GM21526 (cell line): Measurements from ENCODE around the gene SLC1A1.
A peak's percentile ranks its signal among the peaks of the same experiment; 100 is the strongest.
"Not testable (repeated sequence)": the region's sequence is repeated elsewhere in the genome, so short reads cannot be mapped to it uniquely, and the experiment has no call there.

Source experiments
- ATAC-seq: cut with Tn5 transposase; IDR thresholded peaks from one replicate; pipeline ENCODE4 v1.9.1; 2021; ENCODE audit warnings: moderate library complexity; ENCODE audit not compliant: unreplicated experiment, low FRiP score

Gene SLC1A1

DNA sequence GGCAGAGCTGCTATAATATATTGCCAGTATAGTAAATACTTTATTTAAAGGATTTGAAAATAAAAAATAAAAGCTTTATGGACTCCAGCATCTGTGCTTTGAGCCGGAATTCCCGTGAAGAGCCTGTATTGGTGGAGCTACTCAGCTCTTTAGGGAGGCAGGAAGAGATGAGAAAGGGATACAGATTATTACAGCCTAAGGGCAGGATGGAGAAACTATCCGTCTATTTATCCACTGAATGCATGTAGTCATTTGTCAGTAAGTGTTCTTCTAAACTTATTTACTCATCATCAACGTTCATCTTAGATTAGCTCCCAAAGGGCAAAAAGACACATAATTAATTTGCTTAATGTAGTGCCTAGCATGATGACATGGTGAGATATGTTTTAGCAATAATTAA, 48.4 kb downstream of the SLC1A1 start:
- ATAC-seq: no peak

DNA sequence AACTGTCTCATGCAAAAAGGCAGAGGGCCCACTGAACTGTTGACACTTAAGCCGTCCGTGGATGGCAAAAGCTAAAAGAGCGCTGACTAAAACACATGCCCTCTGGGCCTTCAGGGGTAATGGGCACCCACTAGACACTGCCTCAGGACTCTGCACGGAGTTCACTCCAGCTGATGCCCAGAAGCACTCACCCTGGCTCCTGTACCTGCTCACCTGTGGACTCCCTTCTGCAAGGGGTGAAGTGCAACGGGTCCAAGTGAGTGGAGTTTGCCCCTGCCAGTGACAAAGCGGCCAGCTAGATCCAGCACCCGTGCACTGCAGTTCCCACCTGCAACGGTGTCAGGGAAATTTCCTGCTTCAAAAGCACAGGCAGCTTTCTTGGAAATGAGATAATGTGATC, 50.2 kb downstream of the SLC1A1 start:
- ATAC-seq: no peak

GRCh38 chr9:4541281-4541680, 51.0 kb downstream of the SLC1A1 start:
- no peak for ATAC-seq

DNA sequence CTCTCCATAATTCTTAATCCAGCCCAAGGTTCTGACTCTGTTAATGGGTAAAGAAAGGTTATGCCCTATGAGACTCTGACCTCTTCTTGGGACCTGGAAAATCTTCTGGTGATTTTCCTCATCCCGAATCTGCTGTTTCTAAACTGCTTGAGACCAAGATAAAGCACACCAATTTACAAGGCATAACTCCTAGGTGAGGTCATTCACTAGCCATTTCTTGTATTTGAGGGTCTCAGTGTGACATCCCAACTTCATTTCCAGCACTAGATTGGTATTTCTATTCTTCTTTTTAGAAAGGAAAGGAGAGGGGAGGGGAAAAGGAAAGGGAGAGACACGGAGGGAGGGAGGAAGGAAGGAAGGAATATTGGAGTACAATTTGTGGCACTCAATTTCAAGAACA, 51.6 kb downstream of the SLC1A1 start:
- no peak for ATAC-seq

GRCh38 chr9:4544714-4545113, 54.4 kb downstream of the SLC1A1 start:
- ATAC-seq: not testable (repeated sequence)

- no peak for ATAC-seq
Observed at GRCh38 chr9:4547016-4547415, 56.7 kb downstream of the SLC1A1 start.

DNA sequence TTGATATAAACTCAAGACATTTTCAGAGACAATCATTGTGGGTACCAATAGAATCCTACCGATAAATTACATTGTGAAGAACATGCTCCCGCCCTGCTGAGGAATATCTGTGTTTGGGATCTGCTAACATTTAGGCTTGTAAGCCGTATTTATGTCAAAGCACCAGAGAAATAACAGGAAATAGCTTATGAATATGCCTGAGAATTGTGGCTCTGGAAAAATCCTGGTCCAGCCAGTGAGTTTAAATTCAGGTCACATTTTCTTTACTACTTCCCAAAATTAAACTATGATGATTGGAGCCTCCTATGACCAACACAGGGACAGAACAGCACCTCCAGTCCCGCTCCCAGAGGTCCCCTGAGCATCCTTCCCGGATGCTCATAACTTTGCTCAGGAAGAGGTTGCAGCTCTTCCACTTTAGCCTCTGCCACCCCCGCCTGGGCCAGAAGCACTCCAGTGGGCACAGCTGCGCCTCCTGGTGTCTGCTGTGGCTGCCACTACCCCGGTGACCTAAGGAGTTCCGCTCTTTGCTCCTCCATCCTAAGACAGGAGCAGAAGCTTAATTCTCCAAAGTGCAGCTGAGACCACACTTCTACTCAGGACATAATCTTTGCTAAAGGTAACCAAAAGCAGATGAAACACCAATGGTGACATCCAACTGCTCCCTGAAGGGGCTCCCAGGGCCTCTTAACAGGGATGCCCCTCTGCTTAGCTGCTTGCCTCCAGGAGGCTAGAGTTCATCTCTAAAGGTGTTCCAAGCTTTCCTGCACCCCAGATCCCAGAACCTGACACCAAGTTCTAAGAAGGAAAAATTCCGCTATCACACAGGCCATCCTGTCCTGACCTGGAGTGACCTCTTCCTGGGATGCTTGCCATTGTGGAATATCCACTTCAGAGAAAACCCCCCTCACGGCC, 58.8 kb downstream of the SLC1A1 start:
- ATAC-seq: no peak

DNA sequence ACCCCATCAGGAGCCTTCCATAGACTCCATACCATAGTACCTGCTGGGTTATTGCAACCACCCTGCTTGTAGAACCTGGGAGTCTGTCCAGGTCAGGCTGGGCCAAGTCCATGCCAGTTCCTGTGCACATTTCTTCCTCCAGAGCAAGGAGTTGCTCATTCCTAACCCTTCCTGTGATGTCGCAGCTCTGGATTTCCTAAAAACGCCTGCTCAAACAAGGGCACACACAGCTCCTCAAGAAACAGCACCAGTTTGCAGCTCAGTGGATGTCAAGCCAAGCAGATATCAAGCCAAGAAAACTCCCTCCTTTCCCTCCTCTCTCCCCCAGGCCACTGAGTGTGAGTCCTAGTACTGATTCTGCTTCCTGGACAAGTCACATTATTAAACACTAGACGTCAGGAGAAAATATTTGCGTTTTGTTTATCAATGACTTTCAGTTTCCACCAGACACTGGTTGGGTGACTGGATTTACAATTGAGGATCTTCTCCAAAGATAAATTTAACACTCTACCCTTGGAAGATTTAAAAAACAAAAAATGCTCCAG, 59.6 kb downstream of the SLC1A1 start:
- no peak for ATAC-seq

DNA sequence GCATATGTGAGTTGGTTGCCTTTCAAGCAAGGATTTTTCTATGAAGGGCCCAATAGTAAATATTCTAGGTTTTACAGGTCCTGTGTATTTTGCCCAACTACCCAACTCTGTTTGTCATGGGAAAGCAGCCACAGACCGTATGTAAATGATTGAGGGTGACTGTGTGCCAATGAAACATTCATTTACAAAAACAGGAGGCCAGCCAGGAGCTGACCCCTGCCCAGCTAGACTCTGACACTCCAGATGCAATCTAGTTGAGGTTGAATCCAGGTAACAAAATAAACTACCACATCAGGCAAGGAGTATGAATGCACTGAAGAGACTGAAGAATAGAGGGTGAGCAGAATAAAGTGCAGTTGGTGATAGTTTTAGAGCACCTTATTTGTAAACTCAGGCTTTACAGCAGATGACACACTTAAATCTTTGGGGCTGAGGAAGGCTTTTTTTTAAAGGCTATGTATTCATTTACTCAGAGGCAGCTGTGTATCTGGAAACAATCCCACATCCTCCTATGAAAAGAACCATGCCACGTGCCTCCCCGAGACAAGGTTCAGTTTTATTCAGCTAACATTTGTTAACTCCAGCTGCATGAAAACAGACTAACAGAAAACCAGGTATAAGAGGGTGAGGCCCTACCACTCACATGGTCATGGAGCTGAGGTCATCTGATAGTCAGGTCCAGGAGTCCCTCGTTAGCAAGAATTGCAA, 60.7 kb downstream of the SLC1A1 start:
- ATAC-seq: no peak

DNA sequence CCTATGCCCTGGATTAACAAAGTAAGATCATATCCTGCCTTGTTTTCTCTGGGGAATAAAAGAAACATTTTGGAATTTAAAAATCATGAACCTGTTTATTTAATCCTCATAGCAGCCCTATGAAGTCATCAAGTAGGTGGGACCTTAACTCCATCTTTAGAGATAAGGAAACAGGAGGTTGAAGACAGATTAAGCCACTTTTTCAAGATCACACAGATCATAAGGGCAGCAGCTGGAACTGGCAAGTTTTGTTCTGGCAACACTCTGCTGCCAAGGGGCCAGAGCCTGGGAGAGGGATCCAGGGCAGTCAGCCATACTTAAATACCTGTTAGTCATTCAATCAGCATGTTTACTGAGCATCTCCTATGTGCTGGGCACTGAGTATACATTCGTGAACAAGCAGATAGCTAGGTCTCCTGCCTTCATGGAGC, 63.7 kb downstream of the SLC1A1 start:
- no peak for ATAC-seq

DNA sequence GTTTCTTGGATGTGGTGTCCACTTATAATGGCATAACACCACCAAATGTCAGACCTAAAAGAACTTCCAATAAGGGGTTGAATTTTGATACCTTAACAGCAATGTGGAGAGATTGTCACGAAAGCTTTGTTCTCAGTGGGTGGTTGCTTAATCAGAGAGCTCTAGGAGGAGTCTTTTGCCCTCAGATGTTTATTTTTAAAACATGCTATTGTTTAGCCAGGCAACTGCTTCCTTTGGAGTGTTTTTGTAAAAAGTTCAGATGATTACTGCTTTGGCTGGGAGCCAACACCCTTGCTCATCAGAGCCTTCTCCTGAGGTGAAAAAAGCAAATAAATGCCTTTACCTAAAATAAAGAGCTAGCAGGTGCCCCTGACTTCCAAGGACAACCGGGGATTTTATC, 65.0 kb downstream of the SLC1A1 start:
- ATAC-seq: no peak

GRCh38 chr9:4558371-4558998, 68.2 kb downstream of the SLC1A1 start:
- no peak for ATAC-seq

DNA sequence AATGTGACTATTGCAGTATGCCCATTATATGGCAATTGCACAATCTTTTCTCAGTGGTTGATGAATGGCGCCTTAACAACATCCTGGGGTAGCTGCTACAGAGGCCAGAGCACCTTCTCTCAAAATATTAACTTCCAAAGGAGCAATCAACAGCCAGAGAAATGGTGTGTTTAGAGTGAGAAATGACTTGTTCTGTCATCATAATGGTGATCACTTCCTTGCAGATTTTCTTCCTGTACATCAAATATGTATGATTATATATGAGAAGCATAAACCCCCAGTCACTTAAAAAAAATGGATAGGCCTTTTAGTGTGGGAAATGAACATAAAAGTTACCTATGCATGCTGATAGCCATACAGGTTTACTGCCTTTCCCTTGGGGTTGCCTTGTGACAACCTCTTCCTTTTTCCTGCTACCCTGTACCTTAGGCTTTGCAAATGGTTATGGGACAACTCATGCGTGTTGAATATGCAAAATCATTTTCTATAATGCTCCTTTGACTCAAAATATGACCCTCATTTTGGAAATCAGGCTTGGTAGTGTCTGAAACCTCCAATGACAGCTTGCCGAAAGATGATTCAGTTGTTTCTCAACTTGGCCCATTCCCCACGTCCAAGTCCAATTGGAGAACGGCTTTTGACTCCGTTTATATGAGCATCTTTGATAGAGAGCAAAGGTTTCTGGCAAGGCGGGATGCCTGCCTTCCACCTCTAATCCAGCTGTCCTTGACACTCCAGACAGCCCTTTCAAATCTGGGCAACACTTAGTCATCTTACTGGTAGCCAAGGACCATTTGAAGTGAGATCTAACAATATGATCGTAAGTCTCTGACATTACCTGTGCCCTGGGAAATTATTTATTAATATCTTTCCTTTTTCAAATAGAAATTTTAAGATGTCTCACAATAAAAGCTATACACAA, 69.3 kb downstream of the SLC1A1 start:
- ATAC-seq: peak; percentile 78

DNA sequence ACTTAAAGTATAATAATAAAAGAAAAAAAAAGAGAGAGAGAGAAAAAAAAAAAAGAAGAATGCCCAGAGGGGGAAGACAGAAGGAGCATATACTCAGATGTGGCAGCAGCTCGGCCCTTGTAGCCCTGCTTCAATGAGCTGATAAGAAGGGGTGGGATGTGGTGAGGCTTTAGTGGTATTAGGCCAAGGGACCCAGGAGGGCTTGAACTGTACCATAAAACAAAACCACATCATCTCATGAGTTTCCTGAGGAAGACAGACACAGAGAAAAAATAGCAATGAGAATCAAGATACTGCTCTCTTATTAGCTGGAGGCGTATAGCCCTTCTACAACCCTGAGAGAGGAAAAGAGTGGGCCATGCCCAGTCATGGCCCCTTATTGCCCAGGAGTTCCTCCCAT, 72.8 kb downstream of the SLC1A1 start:
- no peak for ATAC-seq

DNA sequence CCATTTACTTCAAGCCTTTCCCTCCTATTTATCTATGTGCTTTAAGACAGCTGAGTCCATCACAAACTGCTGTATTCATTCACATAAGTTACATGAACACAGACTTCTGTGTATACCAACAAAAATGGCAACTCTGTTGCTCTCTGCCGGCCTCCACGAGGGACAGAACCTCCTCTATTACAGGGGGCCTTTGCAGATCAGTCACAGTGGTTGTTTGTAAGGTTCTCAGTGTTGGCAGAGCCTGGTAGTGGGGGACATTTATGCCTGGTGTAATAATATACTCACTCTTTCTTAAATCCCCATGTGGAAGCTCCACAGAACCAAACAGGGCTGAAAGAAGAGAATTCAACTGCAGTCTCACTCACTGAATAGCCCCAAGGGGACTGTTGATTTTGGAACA, 76.5 kb downstream of the SLC1A1 start:
- ATAC-seq: no peak

GRCh38 chr9:4567601-4568000, 77.3 kb downstream of the SLC1A1 start:
- ATAC-seq: no peak

- ATAC-seq: no peak
Observed at GRCh38 chr9:4569101-4569500, 78.8 kb downstream of the SLC1A1 start.

- ATAC-seq: no peak
Observed at GRCh38 chr9:4572184-4572826, 82.0 kb downstream of the SLC1A1 start.

- ATAC-seq: no peak
Observed at GRCh38 chr9:4573176-4573575, 82.9 kb downstream of the SLC1A1 start.
